ENCODE results near the gene RPTN. TPM values are rescaled to one million over a fixed set of nuclear protein-coding genes. Genes with fewer than 3 reads are reported as not detected.
A peak's percentile ranks its signal among the peaks of the same experiment; 100 is the strongest.

The RPTN gene
- total RNA-seq, 4 donors from 2014 or later = 0.09 to 0.95 (median 0.14) TPM

DNA sequence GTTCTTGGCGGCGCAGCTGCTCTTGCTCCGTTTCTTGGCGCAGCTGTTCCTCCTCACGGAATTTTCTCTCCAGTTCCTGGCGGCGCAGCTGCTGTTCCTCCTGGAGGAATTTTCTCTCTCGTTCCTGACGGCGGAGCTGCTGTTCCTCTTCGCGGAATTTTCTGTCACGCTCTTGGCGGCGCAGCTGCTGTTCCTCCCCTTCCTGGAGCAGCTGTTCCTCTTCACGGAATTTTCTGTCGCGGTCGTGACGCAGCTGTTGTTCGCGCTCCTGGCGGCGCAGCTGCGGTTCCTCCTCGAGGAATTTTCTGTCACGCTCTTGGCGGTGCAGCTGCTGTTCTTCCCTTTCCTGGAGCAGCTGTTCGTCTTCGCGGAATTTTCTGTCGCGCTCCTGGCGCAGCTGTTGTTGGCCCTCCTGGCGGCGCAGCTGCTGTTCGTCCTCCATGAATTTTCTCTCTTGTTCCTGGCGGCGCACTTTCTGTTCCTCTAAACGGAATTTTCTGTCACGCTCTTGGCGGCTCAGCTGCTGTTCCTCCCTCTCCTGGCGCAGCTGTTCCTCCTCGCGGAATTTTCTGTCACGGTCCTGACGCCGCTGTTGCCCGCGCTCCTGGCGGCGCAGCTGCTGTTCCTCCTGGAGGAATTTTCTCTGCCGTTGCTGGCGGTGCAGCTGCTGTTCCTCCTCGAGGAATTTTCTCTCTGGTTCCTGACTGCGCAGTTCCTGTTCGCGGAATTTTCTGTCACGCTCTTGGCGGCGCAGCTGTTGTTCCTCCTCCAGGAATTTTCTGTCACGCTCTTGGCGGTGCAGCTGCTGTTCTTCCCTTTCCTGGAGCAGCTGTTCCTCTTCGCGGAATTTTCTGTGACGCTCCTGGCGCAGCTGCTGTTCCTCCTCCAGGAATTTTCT is 50.8 kb downstream of the RPTN start:
- 27 to 28% methylated on average over 67 of the region's 67 CpGs for WGBS, 2 donors
- Histone ChIP-seq H3K9me3 (peaks cover 6 to 22% (median 19%) of the 10 kb centered on the region in 3 donors), H3K4me1 (peaks cover 19 to 59% (median 31%) of the 10 kb centered on the region in 3 donors), H3K4me3 (peak overlapping the region; percentile 11 to 66 (median 52)), H3K36me3 (no peaks in the 10 kb centered on the region), H3K27ac (no peak overlapping the region), H3K27me3 (peaks cover 8 to 100% (median 37%) of the 10 kb centered on the region in 4 donors)
- no peak for DNase-seq
- intact Hi-C loops (cut with DNase I) = no loop called here
- TF ChIP-seq, protein P1, sequence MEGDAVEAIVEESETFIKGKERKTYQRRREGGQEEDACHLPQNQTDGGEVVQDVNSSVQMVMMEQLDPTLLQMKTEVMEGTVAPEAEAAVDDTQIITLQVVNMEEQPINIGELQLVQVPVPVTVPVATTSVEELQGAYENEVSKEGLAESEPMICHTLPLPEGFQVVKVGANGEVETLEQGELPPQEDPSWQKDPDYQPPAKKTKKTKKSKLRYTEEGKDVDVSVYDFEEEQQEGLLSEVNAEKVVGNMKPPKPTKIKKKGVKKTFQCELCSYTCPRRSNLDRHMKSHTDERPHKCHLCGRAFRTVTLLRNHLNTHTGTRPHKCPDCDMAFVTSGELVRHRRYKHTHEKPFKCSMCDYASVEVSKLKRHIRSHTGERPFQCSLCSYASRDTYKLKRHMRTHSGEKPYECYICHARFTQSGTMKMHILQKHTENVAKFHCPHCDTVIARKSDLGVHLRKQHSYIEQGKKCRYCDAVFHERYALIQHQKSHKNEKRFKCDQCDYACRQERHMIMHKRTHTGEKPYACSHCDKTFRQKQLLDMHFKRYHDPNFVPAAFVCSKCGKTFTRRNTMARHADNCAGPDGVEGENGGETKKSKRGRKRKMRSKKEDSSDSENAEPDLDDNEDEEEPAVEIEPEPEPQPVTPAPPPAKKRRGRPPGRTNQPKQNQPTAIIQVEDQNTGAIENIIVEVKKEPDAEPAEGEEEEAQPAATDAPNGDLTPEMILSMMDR (IDR thresholded peaks at IDR 0.05) = no peak
- TF ChIP-seq POLR2A (IDR thresholded peaks at IDR 0.05) = no peak

DNA sequence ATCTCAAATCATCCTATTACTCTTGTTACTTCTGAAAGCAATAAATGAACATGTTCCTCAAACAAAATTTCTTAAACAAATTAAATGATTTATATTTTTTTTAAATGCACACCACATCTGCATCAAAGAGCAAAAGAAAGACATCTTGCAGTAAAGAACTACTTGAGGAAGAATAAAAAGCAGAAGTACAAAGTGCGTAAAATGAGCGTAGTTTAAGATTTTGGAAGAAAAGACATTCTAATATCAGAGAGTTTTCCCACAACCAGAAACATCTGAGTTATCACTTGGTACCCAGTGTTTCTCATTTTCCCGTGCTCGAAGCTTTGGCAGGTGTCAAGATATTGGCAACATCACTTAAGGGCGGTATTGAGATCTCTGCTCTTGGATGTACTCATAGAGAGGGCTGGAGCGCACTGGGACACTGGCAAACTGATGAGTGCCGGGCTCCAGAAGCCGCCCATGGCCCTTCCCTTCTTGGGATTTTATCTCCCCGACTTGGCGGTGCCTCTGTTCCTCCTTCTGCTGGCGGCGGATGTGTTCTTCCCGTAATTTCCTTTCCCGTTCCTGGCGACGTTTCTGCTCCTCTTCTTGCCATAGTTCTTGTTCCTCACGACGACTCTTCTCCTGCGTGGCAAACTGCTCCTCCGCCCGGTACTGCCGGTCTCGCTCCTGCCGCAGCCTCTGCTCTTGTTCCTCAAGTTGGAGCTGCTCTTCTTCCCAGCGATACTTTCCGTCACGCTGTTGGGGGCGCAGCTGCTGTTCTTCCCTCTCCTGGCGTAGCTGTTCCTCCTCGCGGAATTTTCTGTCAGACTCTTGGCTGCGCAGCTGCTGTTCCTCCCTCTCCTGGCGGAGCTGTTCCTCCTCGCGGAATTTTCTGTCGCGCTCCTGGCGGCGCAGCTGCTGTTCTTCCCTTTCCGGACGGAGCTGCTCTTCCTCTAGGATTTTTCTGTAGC is 51.7 kb downstream of the RPTN start:
- no peak for DNase-seq
- peaks cover 6 to 22% (median 19%) of the 10 kb centered on the region in 3 donors for H3K9me3 ChIP-seq

DNA sequence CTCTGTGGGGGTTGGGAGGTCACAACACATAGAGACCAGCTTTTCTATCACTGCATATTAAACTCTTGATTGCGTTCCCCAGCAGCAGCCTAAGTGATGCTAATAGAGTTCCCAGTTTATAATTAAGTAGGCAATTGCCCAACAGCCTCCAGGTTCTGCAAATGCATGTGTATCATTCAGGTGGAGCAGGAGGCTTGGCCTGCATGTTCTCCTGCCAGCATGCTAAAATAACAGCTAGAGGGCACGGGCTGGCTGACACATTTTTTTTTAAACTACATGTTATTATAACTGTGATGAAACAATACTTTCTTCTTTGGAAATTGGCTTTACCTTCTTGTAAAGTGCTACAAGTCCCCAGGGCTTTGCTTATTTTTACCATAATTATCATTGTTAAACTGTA is 54.2 kb downstream of the RPTN start:
- Histone ChIP-seq H3K4me3 (no peak overlapping the region), H3K9me3 (peaks cover 6 to 22% (median 19%) of the 10 kb centered on the region in 3 donors), H3K27me3 (peaks cover 0 to 100% (median 28%) of the 10 kb centered on the region in 4 donors), H3K4me1 (peaks cover 2 to 27% (median 6%) of the 10 kb centered on the region in 3 donors), H3K27ac (no peak overlapping the region), H3K36me3 (no peaks in the 10 kb centered on the region)
- no peak for DNase-seq
- TF ChIP-seq, protein P1 (IDR thresholded peaks at IDR 0.05) = no peak
- intact Hi-C loops (cut with DNase I) = no loop called here
- WGBS, 2 donors = 6 to 15% methylated on average over 2 of the region's 2 CpGs

More for the DNA sequence above, 51.7 kb downstream of the RPTN start:
- no peak for TF ChIP-seq POLR2A (IDR thresholded peaks at IDR 0.05)
- TF ChIP-seq, protein P1 (IDR thresholded peaks at IDR 0.05) = no peak
- Histone ChIP-seq H3K27ac (no peak overlapping the region), H3K4me3 (peak overlapping the region; percentile 11 to 66 (median 52)), H3K4me1 (peaks cover 19 to 52% (median 26%) of the 10 kb centered on the region in 3 donors), H3K27me3 (peaks cover under 1 to 100% (median 31%) of the 10 kb centered on the region in 4 donors), H3K36me3 (no peaks in the 10 kb centered on the region)
- intact Hi-C loops (cut with DNase I) = no loop called here
- WGBS, 2 donors = 36% methylated on average over 40 to 41 of the region's 41 CpGs

Other genes starting within 250 kb of the RPTN start
- 10 to 100 TPM in 3 of 4 donors, 1 to 10 TPM in 1; 3.5 to 14.3 (median 12.3) TPM for gene THEM4, start 249.7 kb downstream of the RPTN start, total RNA-seq
- 100 to 1,000 TPM; 301 to 611 (median 447) TPM for gene S100A10, start 165.4 kb downstream of the RPTN start, total RNA-seq
- gene S100A11, start 122.2 kb downstream of the RPTN start, total RNA-seq = 1,000 to 10,000 TPM in 3 of 4 donors, 100 to 1,000 TPM in 1; 900 to 2,319 (median 1,590) TPM
- not detected for gene TCHHL1, start 70.2 kb downstream of the RPTN start, total RNA-seq
- gene TCHH, start 43.8 kb downstream of the RPTN start, total RNA-seq = under 1 TPM; 0.18 to 0.44 (median 0.19) TPM
- under 1 TPM in 1 of 4 donors, not detected in 3; 0.18 TPM for gene HRNR, start 65.0 kb upstream of the RPTN start, total RNA-seq
- 10 to 100 TPM in 1 of 4 donors, 1 to 10 TPM in 2, under 1 TPM in 1; 0.94 to 21.1 (median 4.3) TPM for gene FLG, start 166.0 kb upstream of the RPTN start, total RNA-seq
- under 1 TPM in 3 of 4 donors, not detected in 1; 0.11 to 0.19 (median 0.13) TPM for gene FLG2, start 200.8 kb upstream of the RPTN start, total RNA-seq

Measured in esophagus squamous epithelium (tissue), 5 donors.